K562 (cell line): ENCODE results near the gene ITGAX. TPM values are rescaled to one million over a fixed set of nuclear protein-coding genes. Genes with fewer than 3 reads are reported as not detected.

Experiments used
- ATAC-seq: fragments of 200-7000 bp; cut with Tn5 transposase; 3 replicates; pipeline ENCODE4 v1.9.1; 2020; ENCODE audit warnings: moderate library complexity
- BruUV-seq: library from RNA; stranded (reverse); fragments of 400-500 nt; replicated peaks from 2 replicates; lab custom pipeline; 2021; lab: Mats Ljungman, UMichigan
- CTCF ChIA-PET: fragments of 300-600 bp; formaldehyde crosslinking; extraction: SDS; loops from one replicate; lab custom pipeline; 2021; ENCODE audit warnings: low intra/inter-chr PET ratio; lab: Yijun Ruan, JAX
- POLR2A ChIA-PET: fragments of 300-600, 350-650 bp; sonication (Branson Sonifier 250); formaldehyde crosslinking; extraction: SDS; loops from one replicate; lab custom pipeline; 2021; ENCODE audit warnings: antibody characterized with exemption, inconsistent platforms; lab: Yijun Ruan, JAX
- DNase-seq, 4 experiments: peaks; one replicate each; pipeline versions ENCODE4 v3.0.0 to v3.0.0-alpha.2; 2011 to 2018; ENCODE audit warnings: low spot score in 3 of 4, mixed read lengths in 3 of 4; ENCODE audit errors: extremely low read depth in 1 of 4
- FAIRE-seq: peaks from 2 replicates; lab custom pipeline; 2011; peaks lifted over from hg19 to GRCh38; lab: Jason Lieb, UNC
- H2AFZ ChIP-seq: 2 replicates; pipeline ENCODE4 v1.6.0; 2011; ENCODE audit warnings: low read depth, low read length, control low read depth, inconsistent platforms
- H3K27ac ChIP-seq: fragments of 200-600 bp; 3 replicates; pipeline ENCODE4 v1.8.0; 2011; ENCODE audit warnings: low read depth, mild to moderate bottlenecking, control low read depth, inconsistent platforms, low read length, moderate library complexity, mixed read lengths; ENCODE audit errors: extremely low read depth
- H3K27me3 ChIP-seq, 2 experiments: fragments of 300-600 bp in 1 of 2; 2 replicates in 1 of 2; 3 replicates in 1 of 2; pipeline versions ENCODE4 v1.6.0 to v1.8.0; 2011; ENCODE audit warnings: inconsistent platforms in 2 of 2, low read length in 2 of 2, mild to moderate bottlenecking in 1 of 2, mixed read lengths in 1 of 2, moderate library complexity in 1 of 2; ENCODE audit not compliant: control insufficient read depth in 2 of 2, insufficient read depth in 2 of 2
- H3K36me3 ChIP-seq: fragments of 300-600 bp; 3 replicates; pipeline ENCODE4 v1.8.0; 2011; ENCODE audit warnings: mild to moderate bottlenecking, low read length, inconsistent platforms; ENCODE audit not compliant: control insufficient read depth, insufficient read depth
- H3K4me1 ChIP-seq, 2 experiments: fragments of 200-600 bp in 1 of 2; replicated peaks in 1 of 2; 2 replicates in 1 of 2; 3 replicates in 1 of 2; pipeline versions ENCODE4 v1.5.1 to v1.8.0; 2011; ENCODE audit warnings: inconsistent platforms in 2 of 2, low read length in 2 of 2, mild to moderate bottlenecking in 1 of 2, mixed read lengths in 1 of 2, moderate library complexity in 1 of 2; ENCODE audit not compliant: control insufficient read depth in 2 of 2, insufficient read depth in 2 of 2
- H3K4me2 ChIP-seq: 2 replicates; pipeline ENCODE4 v1.6.1; 2011; ENCODE audit warnings: low read length, control low read depth, inconsistent platforms, mixed read lengths; ENCODE audit not compliant: insufficient read depth
- H3K4me3 ChIP-seq: fragments of 200-600 bp; sonication (generic), shearing (Covaris generic); 2 replicates; pipeline ENCODE4 v1.5.1; 2016; ENCODE audit warnings: control low read depth, inconsistent platforms
- H3K79me2 ChIP-seq: fragments of 200-600 bp; 3 replicates; pipeline ENCODE4 v1.8.0; 2011; ENCODE audit warnings: low read length, inconsistent platforms; ENCODE audit not compliant: control insufficient read depth, insufficient read depth
- H3K9ac ChIP-seq, 2 experiments: 2 replicates each; pipeline versions ENCODE4 v1.6.0 to v1.6.1; 2011; ENCODE audit warnings: low read depth in 2 of 2, low read length in 2 of 2, control low read depth in 1 of 2, inconsistent platforms in 1 of 2, mild to moderate bottlenecking in 1 of 2, mixed read lengths in 1 of 2; ENCODE audit not compliant: insufficient read depth in 1 of 2
- H3K9me1 ChIP-seq: one replicate; pipeline ENCODE4 v1.6.0; 2011; ENCODE audit warnings: inconsistent platforms, mild to moderate bottlenecking, low read length, moderate library complexity; ENCODE audit not compliant: control insufficient read depth, insufficient read depth
- H3K9me3 ChIP-seq: replicated peaks from 2 replicates; pipeline ENCODE4 v1.5.1; 2011; ENCODE audit warnings: low read depth, low read length, inconsistent platforms; ENCODE audit not compliant: control insufficient read depth, insufficient read depth
- H4K20me1 ChIP-seq: replicated peaks from 2 replicates; pipeline ENCODE4 v1.6.1; 2011; ENCODE audit warnings: low read length, inconsistent platforms, mixed read lengths; ENCODE audit not compliant: control insufficient read depth, insufficient read depth
- CEBPG ChIP-seq, 3 experiments: fragments of 200-800 bp in 1 of 3; sonication (Bioruptor generic) in 1 of 3; sonication (generic) in 1 of 3; formaldehyde crosslinking in 1 of 3; IDR thresholded peaks in 2 of 3; conservative IDR thresholded peaks in 1 of 3; 2 replicates each; pipeline versions ENCODE4 v1.6.1 to v1.8.0; 2016 to 2022; ENCODE audit warnings: missing compliant biosample characterization in 2 of 3, missing genetic modification characterization in 2 of 3, mild to moderate bottlenecking in 1 of 3, missing genetic modification reagents in 1 of 3
- EHMT2 ChIP-seq: fragments of 450-650 bp; IDR thresholded peaks from 2 replicates; pipeline ENCODE4 v1.6.1; 2018; ENCODE audit warnings: antibody characterized with exemption
- ESRRA ChIP-seq: fragments of 450-650 bp; IDR thresholded peaks from 2 replicates; pipeline ENCODE4 v1.6.1; 2014; ENCODE audit warnings: low read depth, mild to moderate bottlenecking, moderate library complexity, borderline replicate concordance
- GABPA ChIP-seq: fragments of 200-800 bp; sonication (Bioruptor generic); conservative IDR thresholded peaks from 2 replicates; pipeline ENCODE4 v1.6.1; 2016; ENCODE audit warnings: low read depth, missing genetic modification characterization, missing compliant biosample characterization
- NR2C2 ChIP-seq, 2 experiments: fragments of 200-800 bp in 1 of 2; sonication (Bioruptor generic) in 1 of 2; sonication (generic) in 1 of 2; formaldehyde crosslinking in 1 of 2; IDR thresholded peaks; 2 replicates each; pipeline versions ENCODE4 v1.6.1 to v1.8.0; 2016 to 2022; ENCODE audit warnings: mild to moderate bottlenecking in 1 of 2, missing compliant biosample characterization in 1 of 2, missing genetic modification characterization in 1 of 2, missing genetic modification reagents in 1 of 2
- PHB2 ChIP-seq: fragments of 450-650 bp; IDR thresholded peaks from 2 replicates; pipeline ENCODE4 v1.6.1; 2017; ENCODE audit warnings: low read depth
- SIX5 ChIP-seq, 2 experiments: IDR thresholded peaks; 2 replicates each; pipeline ENCODE4 v1.6.1; 2011; ENCODE audit warnings: low read length in 2 of 2, borderline replicate concordance in 1 of 2, low read depth in 1 of 2, mild to moderate bottlenecking in 1 of 2, moderate library complexity in 1 of 2; ENCODE audit not compliant: insufficient read depth in 1 of 2
- SREBF1 ChIP-seq: fragments of 150-350 bp; IDR thresholded peaks from 2 replicates; pipeline ENCODE4 v1.6.1; 2014; ENCODE audit warnings: antibody characterized with exemption, low read depth, low read length, borderline replicate concordance
- TEAD4 ChIP-seq, 2 experiments: sonication (generic) in 1 of 2; formaldehyde crosslinking in 1 of 2; IDR thresholded peaks; 2 replicates each; pipeline versions ENCODE4 v1.6.1 to v1.8.0; 2012 to 2022; ENCODE audit warnings: borderline replicate concordance in 1 of 2, inconsistent platforms in 1 of 2, low read length in 1 of 2, mild to moderate bottlenecking in 1 of 2, missing genetic modification reagents in 1 of 2
- WGBS: fragments of 100-300 bp; shearing (Covaris generic); methylation state at CpG from one replicate; pipeline ENCODE4 v1.1.6; 2016; ENCODE audit warnings: low coverage, mixed read lengths; ENCODE audit not compliant: insufficient coverage; ENCODE audit errors: missing lambda C conversion rate; 5-methylcytosine and 5-hydroxymethylcytosine counted together
- in situ Hi-C: fragments of 300-500 bp; cut with MboI; formaldehyde crosslinking; loops from 4 replicates; pipeline ENCODE4 v1.15.0; 2018; ENCODE audit warnings: inconsistent platforms, mixed read lengths
- intact Hi-C: fragments of 100-400 bp; cut with micrococcal nuclease; formaldehyde crosslinking; loops from 2 replicates; pipeline ENCODE4 v1.14.2; 2022
- polyA plus RNA-seq, 8 experiments: library from polyadenylated mRNA; depleted of rRNA in 4 of 8; stranded (reverse) in 5 of 8; unstranded in 3 of 8; fragments of >200 nt; fragmentation: Nextera tagmentation in 2 of 8; fragmentation: Illumina TruSeq in 1 of 8; extraction: Ambion mirVana in 2 of 8; extraction: Trizol in 1 of 8; gene quantifications; 2 replicates each; pipeline versions ENCODE4 v1.2.1 to v1.2.3, GENCODE V29; 2011 to 2014; ENCODE audit warnings: inconsistent platforms in 1 of 8, missing spikeins in 1 of 8
- total RNA-seq, 7 experiments: library from RNA; depleted of rRNA in 6 of 7; stranded (reverse); fragments of >200 nt in 6 of 7; fragmentation: Illumina TruSeq in 2 of 7; extraction: Trizol in 2 of 7; gene quantifications; 2 replicates each; pipeline versions ENCODE4 v1.2.1 to v1.2.3, GENCODE V29; 2011 to 2021; ENCODE audit warnings: low replicate concordance in 1 of 7

The ITGAX gene
- total and polyA plus RNA-seq, 9 of the 15 experiments (the other 6 are each of a cell fraction or from before 2014, with no cell fraction given): 0.03 to 0.58 (median 0.14) TPM

DNA sequence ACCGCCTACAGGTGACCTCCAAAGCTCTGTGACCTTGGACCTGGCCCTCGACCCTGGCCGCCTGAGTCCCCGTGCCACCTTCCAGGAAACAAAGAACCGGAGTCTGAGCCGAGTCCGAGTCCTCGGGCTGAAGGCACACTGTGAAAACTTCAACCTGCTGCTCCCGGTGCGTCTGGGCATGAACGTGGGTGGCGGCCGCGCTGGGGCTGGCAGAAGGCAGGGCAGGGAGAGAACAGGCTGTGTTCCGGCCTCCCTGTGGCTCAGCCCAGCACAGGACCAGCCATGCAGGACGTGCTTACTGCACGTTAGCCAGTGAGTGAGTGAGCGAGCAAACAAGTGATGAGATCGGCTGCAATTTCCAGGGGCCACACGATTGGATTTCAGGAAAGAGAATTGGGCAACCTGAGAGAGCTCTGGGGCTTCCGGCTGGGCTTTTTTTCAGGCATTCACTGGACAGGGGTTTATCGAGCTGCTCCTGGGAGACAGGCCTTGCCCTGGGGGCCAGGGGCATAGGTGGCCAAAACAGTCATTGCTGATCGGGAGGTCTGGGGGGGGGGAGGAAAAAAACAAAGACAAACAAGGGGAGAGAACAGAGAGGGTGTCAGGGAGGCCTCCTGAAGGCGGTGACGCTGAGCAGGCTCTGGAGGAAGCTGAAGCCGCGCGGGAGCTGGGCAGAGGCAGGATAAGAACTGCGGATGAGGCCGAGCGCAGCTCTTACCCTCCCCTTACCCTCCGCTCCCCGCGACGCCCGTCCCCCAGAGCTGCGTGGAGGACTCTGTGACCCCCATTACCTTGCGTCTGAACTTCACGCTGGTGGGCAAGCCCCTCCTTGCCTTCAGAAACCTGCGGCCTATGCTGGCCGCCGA, 16.9 kb downstream of the ITGAX start:
- Histone ChIP-seq H3K4me2 (no peak overlapping the region), H3K4me3 (no peak overlapping the region), H3K27me3 (peaks cover 16 to 36% of the 10 kb centered on the region in 2 experiments; a peak in 4 of 5 replicates), H3K79me2 (no peaks in the 10 kb centered on the region), H4K20me1 (no peaks in the 10 kb centered on the region), H2AFZ (no peak overlapping the region), H3K9ac (peak overlapping the region in 1 of 2 experiments; percentile 55; a peak in 2 of 4 replicates), H3K9me3 (no peaks in the 10 kb centered on the region), H3K27ac (no peak overlapping the region), H3K9me1 (no peaks in the 10 kb centered on the region), H3K36me3 (no peaks in the 10 kb centered on the region), H3K4me1 (peaks cover 0 to 15% of the 10 kb centered on the region in 2 experiments; a peak in 1 of 5 replicates)
- ChIA-PET POLR2A (interaction anchor here (0.5 to 0.9 kb wide), 3 partner anchors 10 to 174 kb away, joined by 3 read pairs; no protein-coding TSS in a partner anchor), CTCF (no interaction called here)
- FAIRE-seq (no peak), ATAC-seq (peak; percentile 54; the same call in 2 of the 3 replicates), DNase-seq (no peak)
- intact Hi-C loops (no loop called here), in situ Hi-C loops (no loop called here)
- no peak for TF ChIP-seq CEBPG (CRISPR knock-in tag; IDR thresholded peaks at IDR 0.05)
- peak in 1 of 2 experiments; percentile 65; a peak in 1 of 4 replicates for TF ChIP-seq CEBPG (tag; conservative IDR thresholded peaks at IDR 0.05 in 1 of 2, IDR thresholded peaks at IDR 0.05 in 1 of 2)
- TF ChIP-seq EHMT2: no peak
- no peak for TF ChIP-seq NR2C2 (CRISPR knock-in tag; IDR thresholded peaks at IDR 0.05)
- peak; percentile 37; the same call in 1 of the 2 replicates for TF ChIP-seq NR2C2 (tag; IDR thresholded peaks at IDR 0.05)
- no peak for TF ChIP-seq PHB2
- peak; percentile 30; the same call in 1 of the 2 replicates for TF ChIP-seq ESRRA
- TF ChIP-seq GABPA (tag): no peak
- TF ChIP-seq SIX5 (IDR thresholded peaks at IDR 0.05; ENCODE audit: borderline replicate concordance in 1 of 2, insufficient read depth in 1 of 2, low read depth in 1 of 2, low read length in 2 of 2): no peak
- no peak for TF ChIP-seq TEAD4 (IDR thresholded peaks at IDR 0.05; ENCODE audit: low read length)
- TF ChIP-seq TEAD4 (CRISPR knock-in tag; IDR thresholded peaks at IDR 0.05; ENCODE audit: borderline replicate concordance): no peak
- TF ChIP-seq SREBF1: no peak
- 29% methylated on average over 27 of the region's 42 CpGs for WGBS
- BruUV-seq: no TSS peak
